WTC11 (cell line): ENCODE measurements around the gene PIRT.

ENCODE experiments used
- ELF4 ChIP-seq: sonication (generic); formaldehyde crosslinking; IDR thresholded peaks from 2 replicates; pipeline ENCODE4 v1.8.1; 2022; ENCODE audit warnings: low read depth, mild to moderate bottlenecking, moderate library complexity, missing genetic modification reagents
- ZBTB21 ChIP-seq: sonication (generic); formaldehyde crosslinking; IDR thresholded peaks from 2 replicates; pipeline ENCODE4 v1.8.1; 2023; ENCODE audit warnings: mild to moderate bottlenecking, missing genetic modification reagents, borderline replicate concordance
- TF ChIP-seq, protein P1 (sequence below): fragments of 200-600 bp; IDR thresholded peaks from 2 replicates; pipeline ENCODE4 v1.8.0; 2022; ENCODE audit warnings: antibody characterized with exemption

DNA sequence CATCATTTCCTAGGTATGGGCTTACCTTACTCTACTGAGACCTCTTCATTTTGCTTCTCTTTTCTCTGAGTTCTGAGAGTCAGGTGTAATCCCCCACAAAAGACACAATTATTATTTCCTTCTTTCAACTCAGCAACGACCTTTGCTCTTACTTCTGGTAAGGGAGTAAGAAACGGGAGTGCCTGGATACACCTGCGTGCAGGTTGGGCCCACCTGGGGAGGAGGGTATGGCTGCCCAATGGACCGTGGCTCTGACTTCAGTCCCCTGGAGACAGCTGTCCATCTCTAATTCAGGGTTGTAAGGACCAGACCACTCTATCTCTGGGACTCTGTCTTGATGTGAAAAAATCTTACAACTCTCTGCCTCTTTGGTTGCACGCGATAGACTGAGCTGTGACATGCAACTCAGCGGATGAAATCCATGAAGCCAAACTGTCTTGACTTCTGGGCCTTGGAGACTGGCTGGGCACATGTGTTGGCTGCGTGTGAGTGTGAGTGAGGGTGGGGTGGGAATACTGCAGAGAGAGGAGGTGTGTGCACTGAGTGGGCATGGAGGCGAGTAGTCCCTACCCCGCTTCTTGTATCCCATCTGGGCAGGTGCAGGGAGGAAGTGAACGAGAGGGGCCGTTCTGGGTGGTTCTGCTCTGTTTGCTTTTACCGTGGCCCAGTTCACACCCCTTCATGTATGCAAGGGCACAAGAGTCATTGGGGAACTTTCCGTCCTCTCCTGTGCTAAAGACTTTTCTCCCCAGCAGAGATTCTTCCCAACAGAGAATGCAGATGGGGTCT, 35.2 kb downstream of the PIRT start:
- TF ChIP-seq ELF4 (CRISPR knock-in tag) (no peak), ZBTB21 (CRISPR knock-in tag) (no peak)
- TF ChIP-seq, protein P1, sequence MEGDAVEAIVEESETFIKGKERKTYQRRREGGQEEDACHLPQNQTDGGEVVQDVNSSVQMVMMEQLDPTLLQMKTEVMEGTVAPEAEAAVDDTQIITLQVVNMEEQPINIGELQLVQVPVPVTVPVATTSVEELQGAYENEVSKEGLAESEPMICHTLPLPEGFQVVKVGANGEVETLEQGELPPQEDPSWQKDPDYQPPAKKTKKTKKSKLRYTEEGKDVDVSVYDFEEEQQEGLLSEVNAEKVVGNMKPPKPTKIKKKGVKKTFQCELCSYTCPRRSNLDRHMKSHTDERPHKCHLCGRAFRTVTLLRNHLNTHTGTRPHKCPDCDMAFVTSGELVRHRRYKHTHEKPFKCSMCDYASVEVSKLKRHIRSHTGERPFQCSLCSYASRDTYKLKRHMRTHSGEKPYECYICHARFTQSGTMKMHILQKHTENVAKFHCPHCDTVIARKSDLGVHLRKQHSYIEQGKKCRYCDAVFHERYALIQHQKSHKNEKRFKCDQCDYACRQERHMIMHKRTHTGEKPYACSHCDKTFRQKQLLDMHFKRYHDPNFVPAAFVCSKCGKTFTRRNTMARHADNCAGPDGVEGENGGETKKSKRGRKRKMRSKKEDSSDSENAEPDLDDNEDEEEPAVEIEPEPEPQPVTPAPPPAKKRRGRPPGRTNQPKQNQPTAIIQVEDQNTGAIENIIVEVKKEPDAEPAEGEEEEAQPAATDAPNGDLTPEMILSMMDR = no peak
